GM12872 (cell line): ENCODE results near the gene FGF18.

ENCODE experiments used
- CTCF ChIP-seq: IDR thresholded peaks from 3 replicates; pipeline ENCODE4 v1.5.1; 2011; ENCODE audit warnings: low read depth, mild to moderate bottlenecking, low read length, moderate library complexity; ENCODE audit not compliant: insufficient read depth

Gene FGF18

GRCh38 chr5:171424726-171425125, 5.3 kb downstream of the FGF18 start:
- TF ChIP-seq CTCF, result no peak

- no peak for TF ChIP-seq CTCF
Measured at GRCh38 chr5:171425596-171426244, 6.3 kb downstream of the FGF18 start.

- no peak for TF ChIP-seq CTCF
Measured at GRCh38 chr5:171426266-171426665, 6.8 kb downstream of the FGF18 start.

GRCh38 chr5:171426680-171427079, 7.2 kb downstream of the FGF18 start:
- TF ChIP-seq CTCF, result no peak

- TF ChIP-seq CTCF, result no peak
Measured at GRCh38 chr5:171427318-171428167, 8.1 kb downstream of the FGF18 start.

- TF ChIP-seq CTCF, result no peak
Measured at GRCh38 chr5:171428168-171428696, 8.8 kb downstream of the FGF18 start.

- TF ChIP-seq CTCF, result no peak
Measured at GRCh38 chr5:171428809-171429542, 9.5 kb downstream of the FGF18 start.
